Mammary epithelial cell (primary cell): ENCODE measurements around the gene POLD4.

ENCODE experiments used
- EZH2 ChIP-seq: IDR thresholded peaks from 2 replicates; pipeline ENCODE4 v1.6.1; 2012; ENCODE audit warnings: low read length, inconsistent platforms, borderline replicate concordance
- TF ChIP-seq, protein P1 (sequence below), 2 donors: IDR thresholded peaks in 1 of 2; conservative IDR thresholded peaks in 1 of 2; 2 replicates each; pipeline ENCODE4 v1.5.1; 2011 to 2012; ENCODE audit warnings: inconsistent platforms in 2 of 2, low read length in 2 of 2, mild to moderate bottlenecking in 2 of 2, control low read depth in 1 of 2, low read depth in 1 of 2; ENCODE audit not compliant: insufficient read depth in 1 of 2; ENCODE audit errors: extremely low read depth in 1 of 2

DNA sequence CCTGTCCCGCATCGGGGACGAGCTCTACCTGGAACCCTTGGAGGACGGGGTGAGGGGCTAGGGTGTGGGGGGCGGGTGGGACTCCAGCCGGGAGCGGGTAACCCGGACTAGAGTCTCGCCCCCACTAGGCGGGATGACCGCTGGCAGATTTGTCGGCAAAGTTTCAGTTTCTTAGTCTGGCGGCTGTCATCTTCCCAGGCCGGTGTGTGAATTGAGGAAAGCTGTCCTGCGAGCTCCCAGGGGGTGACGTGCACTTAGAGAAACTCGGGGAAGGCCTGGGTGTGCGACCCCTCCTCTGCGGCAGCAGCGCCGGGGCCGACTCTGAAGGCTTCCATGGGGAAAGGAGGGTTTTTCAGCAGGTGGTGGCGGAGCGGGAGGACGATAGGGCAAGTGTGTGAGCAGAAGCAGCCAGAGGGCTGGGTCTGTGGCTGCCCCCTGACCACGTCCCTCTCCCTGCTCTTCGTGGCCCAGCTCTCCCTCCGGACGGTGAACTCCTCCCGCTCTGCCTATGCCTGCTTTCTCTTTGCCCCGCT lies 38.9 kb upstream of the POLD4 start:
- TF ChIP-seq, protein P1, sequence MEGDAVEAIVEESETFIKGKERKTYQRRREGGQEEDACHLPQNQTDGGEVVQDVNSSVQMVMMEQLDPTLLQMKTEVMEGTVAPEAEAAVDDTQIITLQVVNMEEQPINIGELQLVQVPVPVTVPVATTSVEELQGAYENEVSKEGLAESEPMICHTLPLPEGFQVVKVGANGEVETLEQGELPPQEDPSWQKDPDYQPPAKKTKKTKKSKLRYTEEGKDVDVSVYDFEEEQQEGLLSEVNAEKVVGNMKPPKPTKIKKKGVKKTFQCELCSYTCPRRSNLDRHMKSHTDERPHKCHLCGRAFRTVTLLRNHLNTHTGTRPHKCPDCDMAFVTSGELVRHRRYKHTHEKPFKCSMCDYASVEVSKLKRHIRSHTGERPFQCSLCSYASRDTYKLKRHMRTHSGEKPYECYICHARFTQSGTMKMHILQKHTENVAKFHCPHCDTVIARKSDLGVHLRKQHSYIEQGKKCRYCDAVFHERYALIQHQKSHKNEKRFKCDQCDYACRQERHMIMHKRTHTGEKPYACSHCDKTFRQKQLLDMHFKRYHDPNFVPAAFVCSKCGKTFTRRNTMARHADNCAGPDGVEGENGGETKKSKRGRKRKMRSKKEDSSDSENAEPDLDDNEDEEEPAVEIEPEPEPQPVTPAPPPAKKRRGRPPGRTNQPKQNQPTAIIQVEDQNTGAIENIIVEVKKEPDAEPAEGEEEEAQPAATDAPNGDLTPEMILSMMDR (conservative IDR thresholded peaks at IDR 0.05 in 1 of 2, IDR thresholded peaks at IDR 0.05 in 1 of 2; ENCODE audit: extremely low read depth in 1 of 2, insufficient read depth in 1 of 2, low read depth in 1 of 2, low read length in 2 of 2), result no peak
- TF ChIP-seq EZH2, result no peak
